Measurements from ENCODE around the gene AVP. TPM values are rescaled to one million over a fixed set of nuclear protein-coding genes. Genes with fewer than 3 reads are reported as not detected.
A peak's percentile ranks its signal among the peaks of the same experiment; 100 is the strongest.

AVP gene
- total and polyA plus RNA-seq, 2 of the 13 experiments (the other 11 are each of a cell fraction or from before 2014, with no cell fraction given), result 0.12 TPM; not detected in 1

GRCh38 chr20:3126527-3126859, 42.0 kb upstream of the AVP start (continued):
- TF ChIP-seq RNF219 (CRISPR knock-in tag; IDR thresholded peaks at IDR 0.05) (no peak), ZNF75D (CRISPR knock-in tag; IDR thresholded peaks at IDR 0.05; ENCODE audit: borderline replicate concordance) (no peak), FOXP1 (IDR thresholded peaks at IDR 0.05) (peak; percentile 34; the same call in 1 of the 2 replicates), FOXP1 (CRISPR knock-in tag; IDR thresholded peaks at IDR 0.05) (no peak), CHD4 (IDR thresholded peaks at IDR 0.05; ENCODE audit: borderline replicate concordance, low read length) (no peak), ZNF362 (CRISPR knock-in tag; IDR thresholded peaks at IDR 0.05; ENCODE audit: borderline replicate concordance) (peak; percentile 37; the same call in 1 of the 2 replicates), PRDM4 (CRISPR knock-in tag; IDR thresholded peaks at IDR 0.05; ENCODE audit: borderline replicate concordance) (no peak), DNMT3B (CRISPR knock-in tag; conservative IDR thresholded peaks at IDR 0.05) (no peak), KDM1A (CRISPR knock-in tag; IDR thresholded peaks at IDR 0.05) (no peak), NR2F6 (IDR thresholded peaks at IDR 0.05) (peak; percentile 6; the same call in 1 of the 2 replicates), NR2F6 (CRISPR knock-in tag; IDR thresholded peaks at IDR 0.05) (no peak), CENPX (CRISPR knock-in tag; IDR thresholded peaks at IDR 0.05) (no peak), ZFP82 (CRISPR knock-in tag; IDR thresholded peaks at IDR 0.05; ENCODE audit: borderline replicate concordance) (no peak), SRF (IDR thresholded peaks at IDR 0.05; ENCODE audit: low read depth, low read length) (no peak), LCORL (IDR thresholded peaks at IDR 0.05) (0 out of 2 replicates have a peak, but pooled peaks have one; percentile 11), LCORL (CRISPR knock-in tag; IDR thresholded peaks at IDR 0.05) (no peak), NFIC (IDR thresholded peaks at IDR 0.05; ENCODE audit: low read length) (no peak; the same call in 1 of the 2 replicates), U2AF1 (optimal IDR thresholded peaks at IDR 0.05; ENCODE audit: low read depth, low read length) (no peak), NFKBIZ (CRISPR knock-in tag; IDR thresholded peaks at IDR 0.05) (0 out of 2 replicates have a peak, but pooled peaks have one; percentile 7)

All from HepG2 (cell line).